Peyer's patch (tissue), 4 donors: ENCODE data around the gene TNFRSF21. TPM values are rescaled to one million over a fixed set of nuclear protein-coding genes. Genes with fewer than 3 reads are reported as not detected.
A peak's percentile ranks its signal among the peaks of the same experiment; 100 is the strongest.

Experiments used
- DNase-seq, 3 donors: peaks; one replicate each; pipeline ENCODE4 v3.0.0-alpha.2; 2017 to 2019
- H3K27ac ChIP-seq, 4 donors: fragments of 200-600 bp; sonication (generic); one replicate each; pipeline ENCODE4 v1.5.1; 2016 to 2019
- H3K27me3 ChIP-seq, 2 donors: fragments of 200-600 bp; sonication (generic); one replicate each; pipeline ENCODE4 v1.5.1; 2019
- H3K36me3 ChIP-seq, 3 donors: fragments of 200-600 bp; sonication (generic); one replicate each; pipeline ENCODE4 v1.5.1; 2016 to 2019
- H3K4me1 ChIP-seq, 4 donors: fragments of 200-600 bp; sonication (generic); one replicate each; pipeline ENCODE4 v1.5.1; 2016 to 2019
- H3K4me3 ChIP-seq, 4 donors: fragments of 200-600 bp; sonication (generic); 1 replicate in 3 of 4; 2 replicates in 1 of 4; pipeline ENCODE4 v1.5.1; 2016 to 2019; ENCODE audit warnings: mild to moderate bottlenecking in 1 of 4
- H3K9me3 ChIP-seq, 4 donors: fragments of 200-600 bp; sonication (generic); one replicate each; pipeline ENCODE4 v1.5.1; 2016 to 2019; ENCODE audit warnings: mild to moderate bottlenecking in 1 of 4
- POLR2A ChIP-seq, 2 donors: fragments of 450-650 bp; IDR thresholded peaks; one replicate each; pipeline ENCODE4 v1.5.1; 2017; ENCODE audit warnings: antibody characterized with exemption in 2 of 2, mild to moderate bottlenecking in 2 of 2, moderate library complexity in 2 of 2
- total RNA-seq, 4 donors: library from RNA; depleted of rRNA; stranded (reverse); fragments of >200 nt; gene quantifications; one replicate each; pipeline ENCODE4 v1.1.0, GENCODE V29; 2016
- TF ChIP-seq, protein P1 (sequence below), 6 experiments: fragments of 450-650 bp in 4 of 6; fragments of 200-600 bp in 2 of 6; sonication (generic) in 1 of 6; IDR thresholded peaks; one replicate each; pipeline ENCODE4 v1.5.1; 2017 to 2019; ENCODE audit warnings: antibody characterized with exemption in 6 of 6, mild to moderate bottlenecking in 3 of 6, moderate library complexity in 1 of 6

The TNFRSF21 gene
- total RNA-seq, 4 donors from 2014 or later: 9.1 to 53.4 (median 46.1) TPM

DNA sequence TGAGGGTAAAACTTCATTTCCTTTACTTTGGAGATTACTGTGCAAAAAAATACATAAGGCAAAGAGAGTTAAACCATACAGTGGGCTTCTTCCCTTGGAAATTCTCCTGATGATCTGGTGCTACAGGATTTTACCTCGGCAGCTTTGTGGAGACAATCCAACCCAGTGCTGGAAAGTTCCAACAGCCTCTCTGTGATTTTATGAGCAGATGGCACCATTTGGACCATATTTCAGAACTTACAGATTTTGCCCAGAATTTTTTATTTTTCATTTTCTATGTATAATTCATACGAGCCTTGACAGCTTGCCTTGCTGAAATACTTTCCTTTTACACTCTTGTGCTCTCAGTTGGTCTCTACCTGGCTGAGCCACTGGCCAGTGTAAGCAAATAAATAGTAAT, 43.3 kb upstream of the TNFRSF21 start:
- Histone ChIP-seq H3K27ac (no peak overlapping the region), H3K36me3 (no peaks in the 10 kb centered on the region), H3K27me3 (no peaks in the 10 kb centered on the region), H3K4me1 (no peaks in the 10 kb centered on the region), H3K4me3 (no peak overlapping the region), H3K9me3 (no peaks in the 10 kb centered on the region)
- TF ChIP-seq, protein P1, sequence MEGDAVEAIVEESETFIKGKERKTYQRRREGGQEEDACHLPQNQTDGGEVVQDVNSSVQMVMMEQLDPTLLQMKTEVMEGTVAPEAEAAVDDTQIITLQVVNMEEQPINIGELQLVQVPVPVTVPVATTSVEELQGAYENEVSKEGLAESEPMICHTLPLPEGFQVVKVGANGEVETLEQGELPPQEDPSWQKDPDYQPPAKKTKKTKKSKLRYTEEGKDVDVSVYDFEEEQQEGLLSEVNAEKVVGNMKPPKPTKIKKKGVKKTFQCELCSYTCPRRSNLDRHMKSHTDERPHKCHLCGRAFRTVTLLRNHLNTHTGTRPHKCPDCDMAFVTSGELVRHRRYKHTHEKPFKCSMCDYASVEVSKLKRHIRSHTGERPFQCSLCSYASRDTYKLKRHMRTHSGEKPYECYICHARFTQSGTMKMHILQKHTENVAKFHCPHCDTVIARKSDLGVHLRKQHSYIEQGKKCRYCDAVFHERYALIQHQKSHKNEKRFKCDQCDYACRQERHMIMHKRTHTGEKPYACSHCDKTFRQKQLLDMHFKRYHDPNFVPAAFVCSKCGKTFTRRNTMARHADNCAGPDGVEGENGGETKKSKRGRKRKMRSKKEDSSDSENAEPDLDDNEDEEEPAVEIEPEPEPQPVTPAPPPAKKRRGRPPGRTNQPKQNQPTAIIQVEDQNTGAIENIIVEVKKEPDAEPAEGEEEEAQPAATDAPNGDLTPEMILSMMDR (IDR thresholded peaks at IDR 0.05): no peak
- no peak for TF ChIP-seq POLR2A (IDR thresholded peaks at IDR 0.05)
- DNase-seq: no peak

- Histone ChIP-seq H3K9me3 (no peaks in the 10 kb centered on the region), H3K4me1 (no peaks in the 10 kb centered on the region), H3K36me3 (no peaks in the 10 kb centered on the region), H3K27ac (no peak overlapping the region), H3K4me3 (no peak overlapping the region), H3K27me3 (no peaks in the 10 kb centered on the region)
- no peak for DNase-seq
- TF ChIP-seq, protein P1 (IDR thresholded peaks at IDR 0.05): no peak
- TF ChIP-seq POLR2A (IDR thresholded peaks at IDR 0.05): no peak
These were observed 42.7 kb upstream of the TNFRSF21 start for GRCh38 chr6:47352194-47352920.

DNA sequence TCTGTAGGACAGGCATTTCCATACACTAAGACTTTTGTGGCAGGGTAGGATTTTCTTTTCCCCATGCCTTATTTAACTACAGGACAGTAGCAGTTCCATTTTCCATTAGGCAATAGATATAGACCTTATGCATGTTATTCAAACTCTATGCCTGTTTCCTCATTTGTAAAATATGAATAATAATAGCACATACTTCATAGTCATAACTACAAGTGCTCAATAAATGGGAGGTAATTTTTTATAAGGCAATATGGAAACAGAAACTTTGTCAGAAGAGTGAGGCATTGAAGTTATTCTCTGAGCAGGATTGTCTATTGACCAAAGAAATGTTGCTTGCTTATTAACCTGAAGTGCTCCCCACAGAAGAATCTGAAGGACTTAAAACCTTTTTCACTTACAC, 41.9 kb upstream of the TNFRSF21 start:
- no peaks in the 10 kb centered on the region for H3K36me3 ChIP-seq
- H3K27me3 ChIP-seq: no peaks in the 10 kb centered on the region
- TF ChIP-seq, protein P1 (IDR thresholded peaks at IDR 0.05): no peak
- no peak for TF ChIP-seq POLR2A (IDR thresholded peaks at IDR 0.05)
- H3K4me3 ChIP-seq: no peak overlapping the region
- no peak for DNase-seq
- H3K9me3 ChIP-seq: no peaks in the 10 kb centered on the region
- H3K4me1 ChIP-seq: peaks cover 0 to 5% (median 0%) of the 10 kb centered on the region in 4 donors
- no peak overlapping the region for H3K27ac ChIP-seq

- Histone ChIP-seq H3K4me1 (peaks cover 0 to 9% (median 0%) of the 10 kb centered on the region in 4 donors), H3K9me3 (no peaks in the 10 kb centered on the region), H3K36me3 (no peaks in the 10 kb centered on the region), H3K4me3 (no peak overlapping the region), H3K27ac (no peak overlapping the region), H3K27me3 (no peaks in the 10 kb centered on the region)
- no peak for DNase-seq
- TF ChIP-seq, protein P1 (IDR thresholded peaks at IDR 0.05): no peak
- no peak for TF ChIP-seq POLR2A (IDR thresholded peaks at IDR 0.05)
These were observed 40.2 kb upstream of the TNFRSF21 start for GRCh38 chr6:47349931-47350330.

GRCh38 chr6:47348316-47348863, 38.7 kb upstream of the TNFRSF21 start:
- TF ChIP-seq, protein P1 (IDR thresholded peaks at IDR 0.05): no peak
- no peak for TF ChIP-seq POLR2A (IDR thresholded peaks at IDR 0.05)
- no peaks in the 10 kb centered on the region for H3K36me3 ChIP-seq
- no peaks in the 10 kb centered on the region for H3K27me3 ChIP-seq
- no peak overlapping the region for H3K4me3 ChIP-seq
- no peak overlapping the region for H3K27ac ChIP-seq
- DNase-seq: peak in 1 of 3 donors; percentile 69
- peaks cover 0 to 9% (median 0%) of the 10 kb centered on the region in 4 donors for H3K4me1 ChIP-seq
- H3K9me3 ChIP-seq: no peaks in the 10 kb centered on the region
